B cell (primary cell): ENCODE results near the gene TCF12. TPM values are rescaled to one million over a fixed set of nuclear protein-coding genes. Genes with fewer than 3 reads are reported as not detected.

Source experiments
- ATAC-seq: fragments of 200-7000 bp; cut with Tn5 transposase; one replicate; pipeline ENCODE4 v1.10.0; 2021; ENCODE audit warnings: low read depth, mild to moderate bottlenecking, moderate number of reproducible peaks, moderate library complexity
- CTCF ChIA-PET: fragments of 350-600 bp; sonication (Branson Sonifier 250); formaldehyde crosslinking; loops from one replicate; lab custom pipeline; 2021; ENCODE audit warnings: antibody characterized with exemption, inconsistent platforms; lab: Charles Lee
- POLR2A ChIA-PET: fragments of 350-600 bp; sonication (Branson Sonifier 250); formaldehyde crosslinking; loops from one replicate; lab custom pipeline; 2021; ENCODE audit warnings: antibody characterized with exemption; lab: Charles Lee
- DNase-seq: peaks from one replicate; pipeline ENCODE4 v3.0.0; 2013
- H2AFZ ChIP-seq: 2 replicates; pipeline ENCODE4 v1.6.1; 2012; ENCODE audit warnings: mild to moderate bottlenecking, low read depth, low read length; ENCODE audit not compliant: insufficient read depth, poor library complexity, severe bottlenecking
- H3K27ac ChIP-seq, 2 donors: 1 replicate in 1 of 2; 2 replicates in 1 of 2; pipeline ENCODE4 v1.5.1; 2012 to 2013; ENCODE audit warnings: low read length in 2 of 2, mild to moderate bottlenecking in 2 of 2, moderate library complexity in 1 of 2
- H3K27me3 ChIP-seq, 4 experiments: fragments of 200-600 bp in 1 of 4; sonication (generic) in 1 of 4; replicated peaks in 1 of 4; 1 replicate in 2 of 4; 2 replicates in 2 of 4; pipeline versions ENCODE4 v1.6.1 to v1.7.0; 2013 to 2016; ENCODE audit warnings: low read length in 3 of 4, mild to moderate bottlenecking in 2 of 4, mixed read lengths in 1 of 4, moderate library complexity in 1 of 4; ENCODE audit not compliant: insufficient read depth in 4 of 4, control insufficient read depth in 3 of 4; ENCODE audit errors: control extremely low read depth in 1 of 4
- H3K36me3 ChIP-seq, 2 experiments: replicated peaks in 1 of 2; 1 replicate in 1 of 2; 2 replicates in 1 of 2; pipeline versions ENCODE4 v1.6.1 to v1.7.1; 2013; ENCODE audit warnings: low read length in 1 of 2; ENCODE audit not compliant: insufficient read depth in 2 of 2, control insufficient read depth in 1 of 2; ENCODE audit errors: control extremely low read depth in 1 of 2, extremely low read depth in 1 of 2
- H3K4me1 ChIP-seq, 2 donors: fragments of 200-600 bp in 1 of 2; sonication (generic) in 1 of 2; 1 replicate in 1 of 2; 2 replicates in 1 of 2; pipeline versions ENCODE4 v1.5.1 to v1.6.1; 2013 to 2017; ENCODE audit warnings: low read length in 2 of 2; ENCODE audit not compliant: control insufficient read depth in 2 of 2, insufficient read depth in 2 of 2
- H3K4me2 ChIP-seq: replicated peaks from 2 replicates; pipeline ENCODE3; 2012; ENCODE audit warnings: mild to moderate bottlenecking, low read depth, low read length; ENCODE audit not compliant: poor library complexity, severe bottlenecking
- H3K4me3 ChIP-seq, 5 experiments: fragments of 200-600 bp in 1 of 5; sonication (generic) in 1 of 5; 1 replicate in 3 of 5; 2 replicates in 2 of 5; pipeline versions ENCODE4 v1.5.1 to v1.7.0; 2011 to 2016; ENCODE audit warnings: low read length in 4 of 5, mild to moderate bottlenecking in 4 of 5, low read depth in 2 of 5, control low read depth in 1 of 5, moderate library complexity in 1 of 5; ENCODE audit not compliant: insufficient read depth in 1 of 5; ENCODE audit errors: control extremely low read depth in 1 of 5, extremely low read depth in 1 of 5
- H3K79me2 ChIP-seq: fragments of 200-600 bp; sonication (generic); one replicate; pipeline ENCODE4 v1.6.0; 2016; ENCODE audit warnings: low read length; ENCODE audit not compliant: control insufficient read depth, insufficient read depth
- H3K9ac ChIP-seq: fragments of 200-600 bp; sonication (generic); 2 replicates; pipeline ENCODE4 v1.6.1; 2017; ENCODE audit warnings: mild to moderate bottlenecking, low read length, moderate library complexity
- H3K9me3 ChIP-seq, 3 donors: one replicate each; pipeline versions ENCODE4 v1.6.1 to v1.7.1; 2013; ENCODE audit warnings: low read length in 2 of 3; ENCODE audit not compliant: control insufficient read depth in 2 of 3, insufficient read depth in 1 of 3; ENCODE audit errors: control extremely low read depth in 1 of 3
- H4K20me1 ChIP-seq: 2 replicates; pipeline ENCODE4 v1.6.0; 2012; ENCODE audit warnings: mild to moderate bottlenecking, low read length; ENCODE audit not compliant: insufficient read depth, control insufficient read depth, poor library complexity, severe bottlenecking
- H3K27ac Mint-ChIP-seq: one replicate; pipeline ENCODE4 v1.8.0; 2021; ENCODE audit warnings: mixed read lengths
- H3K27me3 Mint-ChIP-seq: one replicate; pipeline ENCODE4 v1.8.0; 2021; ENCODE audit warnings: mixed read lengths
- H3K4me1 Mint-ChIP-seq: one replicate; pipeline ENCODE4 v1.8.0; 2021; ENCODE audit warnings: mixed read lengths
- H3K4me3 Mint-ChIP-seq: one replicate; pipeline ENCODE4 v1.8.0; 2021; ENCODE audit warnings: mixed read lengths
- H3K9me3 Mint-ChIP-seq: one replicate; pipeline ENCODE4 v1.8.0; 2022; ENCODE audit warnings: mixed read lengths; ENCODE audit not compliant: insufficient read depth
- EZH2 ChIP-seq: IDR thresholded peaks from 2 replicates; pipeline ENCODE4 v1.6.1; 2012; ENCODE audit warnings: borderline replicate concordance, low read depth, mild to moderate bottlenecking, moderate library complexity, low read length; ENCODE audit not compliant: insufficient read depth, poor library complexity, severe bottlenecking
- WGBS: methylation state at CpG from one replicate; pipeline ENCODE4 v1.1.5; 2013; ENCODE audit warnings: missing lambda C conversion rate; ENCODE audit not compliant: insufficient coverage; 5-methylcytosine and 5-hydroxymethylcytosine counted together
- intact Hi-C: fragments of 100-400 bp; cut with micrococcal nuclease; formaldehyde crosslinking; loops from one replicate; pipeline ENCODE4 v1.10.0; 2022
- polyA plus RNA-seq: library from polyadenylated mRNA; depleted of rRNA; stranded (reverse); fragments of >200 nt; gene quantifications from 2 replicates; pipeline ENCODE4 v1.2.3, GENCODE V29; 2012
- total RNA-seq, 2 donors: library from RNA; stranded (reverse); fragments of 120-200 nt in 1 of 2; gene quantifications; 1 replicate in 1 of 2; 2 replicates in 1 of 2; pipeline versions ENCODE4 v1.2.3 to v1.2.4, GENCODE V29; 2013 to 2022
- TF ChIP-seq, protein P1 (sequence below): fragments of 200-600 bp; IDR thresholded peaks from one replicate; pipeline ENCODE4 v1.8.0; 2022; ENCODE audit warnings: antibody characterized with exemption, mild to moderate bottlenecking

TCF12 gene
- total and polyA plus RNA-seq, 2 donors (not counting 1 experiment from before 2014, with no cell fraction given), result 27.1 to 131 TPM

DNA sequence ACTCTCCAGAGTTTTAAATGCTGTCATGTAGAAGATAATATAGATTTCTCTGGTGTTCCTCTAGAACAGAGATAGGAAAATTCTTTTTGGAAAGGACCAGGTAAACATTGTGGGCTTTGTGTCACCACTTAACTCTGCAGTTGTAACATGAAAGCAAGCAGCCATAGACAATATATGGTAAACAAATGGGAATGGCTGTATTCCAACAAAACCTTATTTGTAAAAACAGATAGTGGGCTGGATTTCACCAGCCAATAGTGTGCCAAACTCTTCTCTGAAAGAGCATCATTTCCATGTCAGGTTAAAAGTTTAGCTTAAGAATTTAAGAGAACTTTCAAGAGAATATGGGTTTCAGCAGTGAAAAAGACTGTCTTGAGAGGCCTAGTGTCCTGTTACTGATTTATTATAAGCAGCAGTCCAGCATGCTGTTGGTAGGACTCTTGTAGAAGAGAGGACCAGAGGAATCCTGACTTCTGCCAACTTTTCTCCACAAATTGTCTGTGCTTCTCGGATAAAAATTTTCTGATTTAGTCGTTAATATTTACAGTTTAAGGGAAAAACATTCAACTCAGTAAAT, 107.7 kb downstream of the TCF12 start:
- Histone ChIP-seq H3K9ac (no peak overlapping the region), H4K20me1 (peaks cover 28% of the 10 kb centered on the region), H3K4me2 (no peak overlapping the region), H3K4me3 (no peak overlapping the region), H3K36me3 (no peaks in the 10 kb centered on the region), H3K79me2 (peaks cover 53% of the 10 kb centered on the region), H3K27me3 (no peaks in the 10 kb centered on the region), H3K4me1 (peaks cover under 1 to 8% of the 10 kb centered on the region in 2 donors), H3K9me3 (no peaks in the 10 kb centered on the region), H3K27ac (no peak overlapping the region), H2AFZ (no peak overlapping the region)
- POLR2A ChIA-PET, result no interaction called here
- DNase-seq (no peak), ATAC-seq (no peak)
- Mint-ChIP-seq H3K9me3 (peaks cover 5% of the 10 kb centered on the region), H3K27ac (no peak overlapping the region), H3K4me1 (peaks cover 34% of the 10 kb centered on the region), H3K27me3 (no peaks in the 10 kb centered on the region), H3K4me3 (no peak overlapping the region)
- CTCF ChIA-PET, result no interaction called here
- WGBS, result no CpG with 5 or more reads among the region's 2 CpGs
- no peak for TF ChIP-seq EZH2
- TF ChIP-seq, protein P1, sequence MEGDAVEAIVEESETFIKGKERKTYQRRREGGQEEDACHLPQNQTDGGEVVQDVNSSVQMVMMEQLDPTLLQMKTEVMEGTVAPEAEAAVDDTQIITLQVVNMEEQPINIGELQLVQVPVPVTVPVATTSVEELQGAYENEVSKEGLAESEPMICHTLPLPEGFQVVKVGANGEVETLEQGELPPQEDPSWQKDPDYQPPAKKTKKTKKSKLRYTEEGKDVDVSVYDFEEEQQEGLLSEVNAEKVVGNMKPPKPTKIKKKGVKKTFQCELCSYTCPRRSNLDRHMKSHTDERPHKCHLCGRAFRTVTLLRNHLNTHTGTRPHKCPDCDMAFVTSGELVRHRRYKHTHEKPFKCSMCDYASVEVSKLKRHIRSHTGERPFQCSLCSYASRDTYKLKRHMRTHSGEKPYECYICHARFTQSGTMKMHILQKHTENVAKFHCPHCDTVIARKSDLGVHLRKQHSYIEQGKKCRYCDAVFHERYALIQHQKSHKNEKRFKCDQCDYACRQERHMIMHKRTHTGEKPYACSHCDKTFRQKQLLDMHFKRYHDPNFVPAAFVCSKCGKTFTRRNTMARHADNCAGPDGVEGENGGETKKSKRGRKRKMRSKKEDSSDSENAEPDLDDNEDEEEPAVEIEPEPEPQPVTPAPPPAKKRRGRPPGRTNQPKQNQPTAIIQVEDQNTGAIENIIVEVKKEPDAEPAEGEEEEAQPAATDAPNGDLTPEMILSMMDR, result no peak
- intact Hi-C loops, result no loop called here

- H2AFZ ChIP-seq, result no peak overlapping the region
- H3K27ac ChIP-seq, result no peak overlapping the region
- H3K4me1 ChIP-seq, result peaks cover 7 to 16% of the 10 kb centered on the region in 2 donors
- H3K4me2 ChIP-seq, result no peak overlapping the region
- Mint-ChIP-seq H3K4me3 (no peak overlapping the region), H3K4me1 (peaks cover 40% of the 10 kb centered on the region), H3K27me3 (no peaks in the 10 kb centered on the region), H3K9me3 (peaks cover 3% of the 10 kb centered on the region), H3K27ac (no peak overlapping the region)
- WGBS, result no CpG with 5 or more reads among the region's 5 CpGs
- H3K9me3 ChIP-seq, result no peaks in the 10 kb centered on the region
- no peak for ATAC-seq
- TF ChIP-seq EZH2, result no peak
- TF ChIP-seq, protein P1, result no peak
- ChIA-PET POLR2A (no interaction called here), CTCF (no interaction called here)
- H4K20me1 ChIP-seq, result peaks cover 30% of the 10 kb centered on the region
- intact Hi-C loops, result no loop called here
- H3K27me3 ChIP-seq, result no peaks in the 10 kb centered on the region
- peaks cover 56% of the 10 kb centered on the region for H3K79me2 ChIP-seq
- H3K9ac ChIP-seq, result no peak overlapping the region
- no peak overlapping the region for H3K4me3 ChIP-seq
- DNase-seq, result no peak
- H3K36me3 ChIP-seq, result no peaks in the 10 kb centered on the region
Measured at GRCh38 chr15:57027596-57027995, 109.2 kb downstream of the TCF12 start.
